DND-41 (cell line): ENCODE measurements around the gene KCNT1.

Experiments used
- ATAC-seq: fragments of 200-7000 bp; cut with Tn5 transposase; 3 replicates; pipeline ENCODE4 v1.9.1; 2021; ENCODE audit warnings: low read depth; ENCODE audit not compliant: insufficient read depth
- DNase-seq: peaks from one replicate; pipeline ENCODE4 v3.0.0-alpha.2; 2020
- H2AFZ ChIP-seq: 2 replicates; pipeline ENCODE4 v1.6.0; 2012; ENCODE audit warnings: low read depth, low read length
- H3K27ac ChIP-seq: 2 replicates; pipeline ENCODE4 v1.5.1; 2012; ENCODE audit warnings: low read length, inconsistent platforms
- H3K27me3 ChIP-seq: fragments of 200-600 bp; sonication (generic); 2 replicates; pipeline ENCODE4 v1.6.0; 2012; ENCODE audit warnings: low read length, mild to moderate bottlenecking, inconsistent platforms; ENCODE audit not compliant: insufficient read depth, poor library complexity
- H3K36me3 ChIP-seq: 2 replicates; pipeline ENCODE4 v1.5.1; 2012; ENCODE audit warnings: low read length, inconsistent platforms; ENCODE audit not compliant: insufficient read depth
- H3K4me1 ChIP-seq: 2 replicates; pipeline ENCODE4 v1.5.1; 2012; ENCODE audit warnings: mild to moderate bottlenecking, low read length; ENCODE audit not compliant: insufficient read depth
- H3K4me2 ChIP-seq: 2 replicates; pipeline ENCODE4 v1.6.0; 2012; ENCODE audit warnings: mild to moderate bottlenecking, moderate library complexity, low read length, inconsistent platforms; ENCODE audit not compliant: insufficient read depth
- H3K4me3 ChIP-seq, 2 experiments: fragments of 200-600 bp in 1 of 2; shearing (Covaris generic) in 1 of 2; 2 replicates each; pipeline ENCODE4 v1.5.1; 2012 to 2016; ENCODE audit warnings: inconsistent platforms in 2 of 2, low read length in 2 of 2, mild to moderate bottlenecking in 2 of 2, low read depth in 1 of 2, moderate library complexity in 1 of 2
- H3K79me2 ChIP-seq: 2 replicates; pipeline ENCODE4 v1.6.0; 2012; ENCODE audit warnings: low read length, inconsistent platforms; ENCODE audit not compliant: insufficient read depth
- H3K9ac ChIP-seq: 2 replicates; pipeline ENCODE4 v1.6.0; 2012; ENCODE audit warnings: low read depth, mild to moderate bottlenecking, inconsistent platforms, low read length, moderate library complexity
- H3K9me3 ChIP-seq: 2 replicates; pipeline ENCODE4 v1.5.1; 2012; ENCODE audit warnings: low read length, moderate library complexity, mild to moderate bottlenecking, inconsistent platforms; ENCODE audit not compliant: insufficient read depth, severe bottlenecking
- H4K20me1 ChIP-seq: 2 replicates; pipeline ENCODE4 v1.6.0; 2012; ENCODE audit warnings: low read length; ENCODE audit not compliant: insufficient read depth
- CTCF ChIP-seq: IDR thresholded peaks from 2 replicates; pipeline ENCODE4 v1.5.1; 2012; ENCODE audit warnings: borderline replicate concordance, low read length, moderate library complexity, mild to moderate bottlenecking; ENCODE audit not compliant: poor library complexity, severe bottlenecking; ENCODE audit errors: extremely low read depth
- EZH2 ChIP-seq: IDR thresholded peaks from 3 replicates; pipeline ENCODE4 v1.6.1; 2012; ENCODE audit warnings: borderline replicate concordance, low read depth, mild to moderate bottlenecking, moderate library complexity, low read length, inconsistent platforms; ENCODE audit not compliant: severe bottlenecking

KCNT1 gene

GRCh38 chr9:135712613-135713295 lies 10.8 kb downstream of the KCNT1 start:
- Histone ChIP-seq H3K27ac (no peak overlapping the region), H3K79me2 (no peaks in the 10 kb centered on the region), H3K36me3 (no peaks in the 10 kb centered on the region), H3K4me3 (no peak overlapping the region), H3K9ac (no peak overlapping the region), H3K27me3 (no peaks in the 10 kb centered on the region), H3K4me2 (no peak overlapping the region), H3K4me1 (no peaks in the 10 kb centered on the region), H3K9me3 (no peaks in the 10 kb centered on the region), H4K20me1 (0 out of 2 replicates have a peak, but pooled peaks cover 5% of the 10 kb centered on the region), H2AFZ (no peak overlapping the region)
- DNase-seq, result no peak
- no peak for ATAC-seq
- TF ChIP-seq EZH2, result no peak
- no peak for TF ChIP-seq CTCF

GRCh38 chr9:135714242-135715055 lies 12.5 kb downstream of the KCNT1 start:
- no peak for TF ChIP-seq EZH2
- no peak for TF ChIP-seq CTCF
- Histone ChIP-seq H3K9me3 (no peaks in the 10 kb centered on the region), H3K36me3 (no peaks in the 10 kb centered on the region), H4K20me1 (peaks cover 5% of the 10 kb centered on the region; the same call in 1 of the 2 replicates), H3K79me2 (no peaks in the 10 kb centered on the region), H3K4me1 (no peaks in the 10 kb centered on the region), H3K9ac (no peak overlapping the region), H3K4me2 (no peak overlapping the region), H2AFZ (no peak overlapping the region), H3K27ac (no peak overlapping the region), H3K4me3 (no peak overlapping the region), H3K27me3 (no peaks in the 10 kb centered on the region)
- DNase-seq (no peak), ATAC-seq (no peak)

GRCh38 chr9:135715056-135715595 lies 13.1 kb downstream of the KCNT1 start:
- no peaks in the 10 kb centered on the region for H3K79me2 ChIP-seq
- no peaks in the 10 kb centered on the region for H3K9me3 ChIP-seq
- DNase-seq (no peak), ATAC-seq (no peak)
- no peak overlapping the region for H3K9ac ChIP-seq
- no peaks in the 10 kb centered on the region for H3K4me1 ChIP-seq
- peaks cover 5% of the 10 kb centered on the region; the same call in 1 of the 2 replicates for H4K20me1 ChIP-seq
- no peaks in the 10 kb centered on the region for H3K27me3 ChIP-seq
- no peak overlapping the region for H3K27ac ChIP-seq
- no peak for TF ChIP-seq CTCF
- TF ChIP-seq EZH2, result no peak
- H3K36me3 ChIP-seq, result no peaks in the 10 kb centered on the region
- H3K4me3 ChIP-seq, result no peak overlapping the region
- H2AFZ ChIP-seq, result no peak overlapping the region
- no peak overlapping the region for H3K4me2 ChIP-seq
